Neural cell (in vitro differentiated cells): ENCODE measurements around the gene ZSWIM8.

Experiments
- EP300 ChIP-seq: fragments of 450-650 bp; conservative IDR thresholded peaks from 2 replicates; pipeline ENCODE4 v1.6.1; 2014; ENCODE audit warnings: antibody characterized with exemption, mild to moderate bottlenecking, moderate library complexity; ENCODE audit not compliant: poor library complexity, severe bottlenecking
- EZH2 ChIP-seq: fragments of 200-600, 300-800 bp; shearing (Covaris generic), sonication (generic); IDR thresholded peaks from 2 replicates; pipeline ENCODE4 v1.6.1; 2014; ENCODE audit warnings: antibody characterized with exemption, low read length, borderline replicate concordance, mild to moderate bottlenecking; ENCODE audit not compliant: insufficient read depth, poor library complexity, severe bottlenecking
- POLR2AphosphoS5 ChIP-seq: IDR thresholded peaks from 2 replicates; pipeline ENCODE4 v1.6.1; 2012
- RAD21 ChIP-seq: fragments of 450-650 bp; conservative IDR thresholded peaks from 2 replicates; pipeline ENCODE4 v1.6.1; 2014; ENCODE audit warnings: antibody characterized with exemption, mild to moderate bottlenecking, moderate library complexity
- SMC3 ChIP-seq: fragments of 450-650 bp; conservative IDR thresholded peaks from 2 replicates; pipeline ENCODE4 v1.6.1; 2014; ENCODE audit warnings: antibody characterized with exemption, mild to moderate bottlenecking, moderate library complexity; ENCODE audit not compliant: poor library complexity
- TAF1 ChIP-seq: IDR thresholded peaks from 2 replicates; pipeline ENCODE4 v1.6.1; 2012; ENCODE audit warnings: low read depth
- TF ChIP-seq, protein P1 (sequence below): fragments of 450-650 bp; IDR thresholded peaks from 2 replicates; pipeline ENCODE4 v1.5.1; 2014; ENCODE audit warnings: antibody characterized with exemption, mild to moderate bottlenecking, moderate library complexity; ENCODE audit not compliant: poor library complexity, severe bottlenecking
- TF ChIP-seq, protein P2 (sequence below): IDR thresholded peaks from 2 replicates; pipeline ENCODE4 v1.6.1; 2012; ENCODE audit warnings: borderline replicate concordance

DNA sequence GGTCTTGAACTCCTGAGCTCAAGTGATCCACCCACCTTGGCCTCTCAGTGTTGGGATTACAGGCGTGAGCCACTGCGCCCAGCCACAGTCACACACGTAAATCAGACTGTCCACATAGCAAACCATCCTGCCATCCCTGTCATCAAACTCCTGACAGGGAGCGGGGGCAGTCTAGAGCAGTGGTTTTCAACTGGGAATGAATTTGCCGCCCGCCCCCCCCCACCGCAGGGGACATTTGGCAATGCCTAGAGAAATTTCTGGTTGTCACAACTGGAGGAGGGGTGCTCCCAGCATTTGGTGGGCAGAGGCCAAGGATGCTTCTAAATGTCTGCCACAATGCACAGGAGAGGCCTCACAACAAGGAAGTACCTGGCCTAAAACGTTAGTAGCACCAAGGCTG, 64.8 kb downstream of the ZSWIM8 start:
- TF ChIP-seq POLR2AphosphoS5, result no peak
- TF ChIP-seq, protein P1, sequence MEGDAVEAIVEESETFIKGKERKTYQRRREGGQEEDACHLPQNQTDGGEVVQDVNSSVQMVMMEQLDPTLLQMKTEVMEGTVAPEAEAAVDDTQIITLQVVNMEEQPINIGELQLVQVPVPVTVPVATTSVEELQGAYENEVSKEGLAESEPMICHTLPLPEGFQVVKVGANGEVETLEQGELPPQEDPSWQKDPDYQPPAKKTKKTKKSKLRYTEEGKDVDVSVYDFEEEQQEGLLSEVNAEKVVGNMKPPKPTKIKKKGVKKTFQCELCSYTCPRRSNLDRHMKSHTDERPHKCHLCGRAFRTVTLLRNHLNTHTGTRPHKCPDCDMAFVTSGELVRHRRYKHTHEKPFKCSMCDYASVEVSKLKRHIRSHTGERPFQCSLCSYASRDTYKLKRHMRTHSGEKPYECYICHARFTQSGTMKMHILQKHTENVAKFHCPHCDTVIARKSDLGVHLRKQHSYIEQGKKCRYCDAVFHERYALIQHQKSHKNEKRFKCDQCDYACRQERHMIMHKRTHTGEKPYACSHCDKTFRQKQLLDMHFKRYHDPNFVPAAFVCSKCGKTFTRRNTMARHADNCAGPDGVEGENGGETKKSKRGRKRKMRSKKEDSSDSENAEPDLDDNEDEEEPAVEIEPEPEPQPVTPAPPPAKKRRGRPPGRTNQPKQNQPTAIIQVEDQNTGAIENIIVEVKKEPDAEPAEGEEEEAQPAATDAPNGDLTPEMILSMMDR, result no peak
- TF ChIP-seq SMC3, result no peak
- no peak for TF ChIP-seq TAF1
- no peak for TF ChIP-seq EZH2
- no peak for TF ChIP-seq EP300
- TF ChIP-seq, protein P2, sequence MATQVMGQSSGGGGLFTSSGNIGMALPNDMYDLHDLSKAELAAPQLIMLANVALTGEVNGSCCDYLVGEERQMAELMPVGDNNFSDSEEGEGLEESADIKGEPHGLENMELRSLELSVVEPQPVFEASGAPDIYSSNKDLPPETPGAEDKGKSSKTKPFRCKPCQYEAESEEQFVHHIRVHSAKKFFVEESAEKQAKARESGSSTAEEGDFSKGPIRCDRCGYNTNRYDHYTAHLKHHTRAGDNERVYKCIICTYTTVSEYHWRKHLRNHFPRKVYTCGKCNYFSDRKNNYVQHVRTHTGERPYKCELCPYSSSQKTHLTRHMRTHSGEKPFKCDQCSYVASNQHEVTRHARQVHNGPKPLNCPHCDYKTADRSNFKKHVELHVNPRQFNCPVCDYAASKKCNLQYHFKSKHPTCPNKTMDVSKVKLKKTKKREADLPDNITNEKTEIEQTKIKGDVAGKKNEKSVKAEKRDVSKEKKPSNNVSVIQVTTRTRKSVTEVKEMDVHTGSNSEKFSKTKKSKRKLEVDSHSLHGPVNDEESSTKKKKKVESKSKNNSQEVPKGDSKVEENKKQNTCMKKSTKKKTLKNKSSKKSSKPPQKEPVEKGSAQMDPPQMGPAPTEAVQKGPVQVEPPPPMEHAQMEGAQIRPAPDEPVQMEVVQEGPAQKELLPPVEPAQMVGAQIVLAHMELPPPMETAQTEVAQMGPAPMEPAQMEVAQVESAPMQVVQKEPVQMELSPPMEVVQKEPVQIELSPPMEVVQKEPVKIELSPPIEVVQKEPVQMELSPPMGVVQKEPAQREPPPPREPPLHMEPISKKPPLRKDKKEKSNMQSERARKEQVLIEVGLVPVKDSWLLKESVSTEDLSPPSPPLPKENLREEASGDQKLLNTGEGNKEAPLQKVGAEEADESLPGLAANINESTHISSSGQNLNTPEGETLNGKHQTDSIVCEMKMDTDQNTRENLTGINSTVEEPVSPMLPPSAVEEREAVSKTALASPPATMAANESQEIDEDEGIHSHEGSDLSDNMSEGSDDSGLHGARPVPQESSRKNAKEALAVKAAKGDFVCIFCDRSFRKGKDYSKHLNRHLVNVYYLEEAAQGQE, result no peak
- TF ChIP-seq RAD21, result no peak
